ENCODE results near the gene KLHDC1.

- TF ChIP-seq POLR2A (IDR thresholded peaks at IDR 0.05): no peak
- TF ChIP-seq CTCF (IDR thresholded peaks at IDR 0.05): no peak
- TF ChIP-seq POLR2AphosphoS5 (IDR thresholded peaks at IDR 0.05; ENCODE audit: insufficient read depth in 1 of 2, low read depth in 1 of 2): no peak
Observed at GRCh38 chr14:49720744-49721143, 27.8 kb downstream of the KLHDC1 start.

Data from vagina (tissue), 2 donors.